HEK293 (cell line): ENCODE measurements around the gene EXOC8.

Experiments
- CTCF ChIA-PET: fragments of 350-600 bp; formaldehyde crosslinking; extraction: SDS; loops from one replicate; lab custom pipeline; 2021; ENCODE audit warnings: antibody characterized with exemption; lab: Yijun Ruan, JAX
- POLR2A ChIA-PET: fragments of 300-600 bp; formaldehyde crosslinking; extraction: SDS; loops from one replicate; lab custom pipeline; 2020; ENCODE audit warnings: antibody characterized with exemption, inconsistent platforms; lab: Yijun Ruan, JAX
- H3K27ac ChIP-seq: fragments of 200-500 bp; sonication (Bioruptor generic); 2 replicates; pipeline ENCODE4 v1.5.1; 2014; ENCODE audit warnings: low read depth, low read length, control low read depth, inconsistent platforms; ENCODE audit errors: extremely low read depth
- H3K36me3 ChIP-seq, 2 experiments: fragments of 200-500 bp in 1 of 2; sonication (Bioruptor generic) in 1 of 2; 1 replicate in 1 of 2; 2 replicates in 1 of 2; pipeline ENCODE4 v1.5.1; 2014 to 2017; ENCODE audit warnings: inconsistent platforms in 2 of 2, low read length in 2 of 2; ENCODE audit not compliant: control insufficient read depth in 2 of 2, insufficient read depth in 1 of 2
- H3K4me1 ChIP-seq: fragments of 200-500 bp; sonication (Bioruptor generic); 2 replicates; pipeline ENCODE4 v1.5.1; 2014; ENCODE audit warnings: mild to moderate bottlenecking, low read length, inconsistent platforms; ENCODE audit not compliant: control insufficient read depth, insufficient read depth
- H3K4me3 ChIP-seq: 2 replicates; pipeline ENCODE4 v1.5.1; 2011; ENCODE audit warnings: low read depth, mild to moderate bottlenecking, control low read depth, low read length, moderate library complexity
- H3K9me3 ChIP-seq: fragments of 200-500 bp; sonication (Bioruptor generic); 2 replicates; pipeline ENCODE4 v1.5.1; 2014; ENCODE audit warnings: low read depth, low read length, inconsistent platforms; ENCODE audit not compliant: control insufficient read depth, insufficient read depth
- KLF1 ChIP-seq: fragments of 450-650 bp; formaldehyde crosslinking; IDR thresholded peaks from 2 replicates; pipeline ENCODE4 v1.5.1; 2016; ENCODE audit warnings: missing biosample characterization, missing genetic modification characterization
- MZF1 ChIP-seq: fragments of 450-650 bp; formaldehyde crosslinking; IDR thresholded peaks from 2 replicates; pipeline ENCODE4 v1.5.1; 2017; ENCODE audit warnings: missing biosample characterization, missing genetic modification characterization, borderline replicate concordance
- OSR2 ChIP-seq: fragments of 450-650 bp; formaldehyde crosslinking; IDR thresholded peaks from 2 replicates; pipeline ENCODE4 v1.5.1; 2016; ENCODE audit warnings: missing biosample characterization, missing genetic modification characterization
- PRDM6 ChIP-seq: fragments of 450-650 bp; formaldehyde crosslinking; IDR thresholded peaks from 2 replicates; pipeline ENCODE4 v1.5.1; 2017; ENCODE audit warnings: missing biosample characterization, missing genetic modification characterization
- SCRT1 ChIP-seq: fragments of 450-650 bp; formaldehyde crosslinking; IDR thresholded peaks from 2 replicates; pipeline ENCODE4 v1.5.1; 2016; ENCODE audit warnings: missing biosample characterization, missing genetic modification characterization, borderline replicate concordance
- ZBTB44 ChIP-seq: fragments of 450-650 bp; IDR thresholded peaks from 2 replicates; pipeline ENCODE4 v1.5.1; 2018; ENCODE audit warnings: missing biosample characterization, mild to moderate bottlenecking, missing genetic modification characterization
- ZFP3 ChIP-seq: fragments of 450-650 bp; formaldehyde crosslinking; IDR thresholded peaks from 2 replicates; pipeline ENCODE4 v1.5.1; 2016; ENCODE audit warnings: low read depth, missing biosample characterization, missing genetic modification characterization
- ZNF138 ChIP-seq: fragments of 450-650 bp; formaldehyde crosslinking; IDR thresholded peaks from 2 replicates; pipeline ENCODE4 v1.5.1; 2016; ENCODE audit warnings: missing biosample characterization, missing genetic modification characterization, borderline replicate concordance
- ZNF155 ChIP-seq: fragments of 450-650 bp; formaldehyde crosslinking; IDR thresholded peaks from 2 replicates; pipeline ENCODE4 v1.5.1; 2016; ENCODE audit warnings: missing biosample characterization, missing genetic modification characterization
- ZNF174 ChIP-seq: fragments of 450-650 bp; formaldehyde crosslinking; IDR thresholded peaks from 2 replicates; pipeline ENCODE4 v1.5.0; 2017; ENCODE audit warnings: missing biosample characterization, mild to moderate bottlenecking, missing genetic modification characterization
- ZNF266 ChIP-seq: fragments of 450-650 bp; formaldehyde crosslinking; IDR thresholded peaks from 2 replicates; pipeline ENCODE4 v1.5.1; 2016; ENCODE audit warnings: missing biosample characterization, missing genetic modification characterization, low read depth
- ZNF292 ChIP-seq: fragments of 450-650 bp; formaldehyde crosslinking; IDR thresholded peaks from 2 replicates; pipeline ENCODE4 v1.5.1; 2016; ENCODE audit warnings: low read depth, missing biosample characterization, missing genetic modification characterization, borderline replicate concordance
- ZNF335 ChIP-seq: fragments of 450-650 bp; formaldehyde crosslinking; conservative IDR thresholded peaks from 2 replicates; pipeline ENCODE4 v1.5.1; 2016; ENCODE audit warnings: missing biosample characterization, missing genetic modification characterization
- ZNF423 ChIP-seq: fragments of 450-650 bp; formaldehyde crosslinking; IDR thresholded peaks from 2 replicates; pipeline ENCODE4 v1.5.1; 2016; ENCODE audit warnings: missing biosample characterization, missing genetic modification characterization
- ZNF518A ChIP-seq: fragments of 450-650 bp; formaldehyde crosslinking; conservative IDR thresholded peaks from 2 replicates; pipeline ENCODE4 v1.5.1; 2016; ENCODE audit warnings: low read depth, missing biosample characterization, missing genetic modification characterization
- ZNF549 ChIP-seq: fragments of 450-650 bp; IDR thresholded peaks from 2 replicates; pipeline ENCODE4 v1.5.1; 2018; ENCODE audit warnings: missing biosample characterization, missing genetic modification characterization, mild to moderate bottlenecking, inconsistent platforms, moderate library complexity
- ZNF555 ChIP-seq: fragments of 450-650 bp; formaldehyde crosslinking; conservative IDR thresholded peaks from 2 replicates; pipeline ENCODE4 v1.5.1; 2017; ENCODE audit warnings: missing biosample characterization, mild to moderate bottlenecking, missing genetic modification characterization, inconsistent platforms
- ZNF558 ChIP-seq: fragments of 450-650 bp; formaldehyde crosslinking; IDR thresholded peaks from 2 replicates; pipeline ENCODE4 v1.5.1; 2016; ENCODE audit warnings: missing biosample characterization, missing genetic modification characterization
- ZNF600 ChIP-seq: fragments of 450-650 bp; formaldehyde crosslinking; IDR thresholded peaks from 2 replicates; pipeline ENCODE4 v1.5.1; 2016; ENCODE audit warnings: missing biosample characterization, missing genetic modification characterization
- ZNF621 ChIP-seq: fragments of 450-650 bp; formaldehyde crosslinking; IDR thresholded peaks from 2 replicates; pipeline ENCODE4 v1.5.1; 2017; ENCODE audit warnings: missing biosample characterization, missing genetic modification characterization
- ZNF645 ChIP-seq: fragments of 450-650 bp; formaldehyde crosslinking; IDR thresholded peaks from 2 replicates; pipeline ENCODE4; 2016; ENCODE audit warnings: missing biosample characterization, missing genetic modification characterization
- ZNF664 ChIP-seq: fragments of 450-650 bp; formaldehyde crosslinking; IDR thresholded peaks from 2 replicates; pipeline ENCODE4 v1.5.1; 2016; ENCODE audit warnings: missing biosample characterization, missing genetic modification characterization
- ZSCAN30 ChIP-seq: fragments of 450-650 bp; IDR thresholded peaks from 2 replicates; pipeline ENCODE4 v1.5.1; 2018; ENCODE audit warnings: missing biosample characterization, mild to moderate bottlenecking, missing genetic modification characterization, moderate library complexity

EXOC8 gene

GRCh38 chr1:231383159-231383860 lies 45.7 kb upstream of the EXOC8 start (continued):
- TF ChIP-seq ZNF645 (tag by site-specific recombination): no peak
- 0 out of 2 replicates have a peak, but pooled peaks have one; percentile 39 for TF ChIP-seq ZNF335 (tag by site-specific recombination)
- TF ChIP-seq OSR2 (tag by site-specific recombination): peak; percentile 72
- TF ChIP-seq SCRT1 (tag by site-specific recombination): 0 out of 2 replicates have a peak, but pooled peaks have one; percentile 30
- TF ChIP-seq ZSCAN30 (tag by site-specific recombination): peak; percentile 99
- TF ChIP-seq ZNF423: 0 out of 2 replicates have a peak, but pooled peaks have one; percentile 20
- TF ChIP-seq PRDM6: peak; percentile 86
- no peak for TF ChIP-seq ZNF621
- TF ChIP-seq MZF1 (tag by site-specific recombination): peak; percentile 96; the same call in 1 of the 2 replicates
- TF ChIP-seq ZNF518A: no peak
- peak; percentile 28; the same call in 1 of the 2 replicates for TF ChIP-seq ZBTB44 (tag by site-specific recombination)
- no peak for TF ChIP-seq ZNF138 (tag by site-specific recombination)
- no peak for TF ChIP-seq ZNF558 (tag by site-specific recombination)
- no peak for TF ChIP-seq ZNF292

GRCh38 chr1:231382426-231382825 lies 44.8 kb upstream of the EXOC8 start:
- ChIA-PET CTCF (interaction anchor here (0.6 to 1.1 kb wide), 3 partner anchors 8 to 223 kb away, joined by 3 read pairs; no protein-coding TSS in a partner anchor), POLR2A (interaction anchor here (0.6 kb wide), 1 partner anchor 79 kb away, joined by 3 read pairs; no protein-coding TSS in a partner anchor)
- Histone ChIP-seq H3K4me3 (no peak overlapping the region), H3K36me3 (no peaks in the 10 kb centered on the region), H3K27ac (no peak overlapping the region), H3K4me1 (peaks cover 2% of the 10 kb centered on the region; the same call in 1 of the 2 replicates), H3K9me3 (no peaks in the 10 kb centered on the region)
- TF ChIP-seq ZNF549 (tag by site-specific recombination) (no peak), KLF1 (no peak), ZNF266 (tag by site-specific recombination) (no peak), ZNF155 (tag by site-specific recombination) (no peak), ZNF600 (tag by site-specific recombination) (no peak), ZFP3 (tag by site-specific recombination) (no peak), ZNF555 (no peak), ZNF664 (tag by site-specific recombination) (peak; percentile 85), ZNF174 (tag by site-specific recombination) (no peak)
